Measurements from ENCODE around the gene RBP5. TPM values are rescaled to one million over a fixed set of nuclear protein-coding genes. Genes with fewer than 3 reads are reported as not detected.

The RBP5 gene, protein sequence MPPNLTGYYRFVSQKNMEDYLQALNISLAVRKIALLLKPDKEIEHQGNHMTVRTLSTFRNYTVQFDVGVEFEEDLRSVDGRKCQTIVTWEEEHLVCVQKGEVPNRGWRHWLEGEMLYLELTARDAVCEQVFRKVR
- total RNA-seq (ENCODE audit: low replicate concordance), result not detected in 2 replicates

DNA sequence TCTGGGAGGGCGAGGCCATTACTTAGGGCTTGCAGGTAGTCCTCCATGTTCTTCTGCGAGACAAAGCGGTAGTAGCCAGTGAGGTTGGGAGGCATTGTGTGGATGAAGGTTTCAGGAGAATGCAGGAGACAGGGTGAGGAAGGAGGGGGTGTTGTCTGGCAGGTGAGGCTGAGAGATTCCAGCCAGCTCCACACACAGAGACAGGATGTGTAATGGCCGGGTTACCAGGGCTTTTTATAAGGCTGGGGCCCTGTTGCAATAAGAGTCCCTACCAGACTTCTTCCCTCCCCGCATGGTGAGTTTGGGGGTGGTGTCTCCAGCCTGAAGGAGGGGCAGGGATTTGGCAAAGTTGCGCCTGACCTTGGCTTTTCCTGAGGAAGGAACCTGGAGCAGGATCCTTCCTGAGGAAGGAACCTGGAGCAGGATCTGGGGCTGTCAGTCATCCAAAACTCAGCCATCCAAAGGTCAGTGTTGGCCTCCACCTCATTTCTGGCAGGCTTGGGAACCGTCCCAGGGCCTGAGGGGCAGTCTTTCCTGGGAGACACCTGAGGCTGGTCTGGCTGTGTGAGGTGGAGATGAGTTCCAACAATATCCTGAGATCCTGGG, at the start of gene RBP5:
Gene RBP5, minus strand, starts transcription at position 209 of the 606 bp plus-strand sequence. Its CDS starts 114 bp downstream, at position 95.
- H3K4me3 ChIP-seq (ENCODE audit: low read depth, low read length), result peak within 1 kb of the TSS; percentile 78
- TF ChIP-seq, protein P1, sequence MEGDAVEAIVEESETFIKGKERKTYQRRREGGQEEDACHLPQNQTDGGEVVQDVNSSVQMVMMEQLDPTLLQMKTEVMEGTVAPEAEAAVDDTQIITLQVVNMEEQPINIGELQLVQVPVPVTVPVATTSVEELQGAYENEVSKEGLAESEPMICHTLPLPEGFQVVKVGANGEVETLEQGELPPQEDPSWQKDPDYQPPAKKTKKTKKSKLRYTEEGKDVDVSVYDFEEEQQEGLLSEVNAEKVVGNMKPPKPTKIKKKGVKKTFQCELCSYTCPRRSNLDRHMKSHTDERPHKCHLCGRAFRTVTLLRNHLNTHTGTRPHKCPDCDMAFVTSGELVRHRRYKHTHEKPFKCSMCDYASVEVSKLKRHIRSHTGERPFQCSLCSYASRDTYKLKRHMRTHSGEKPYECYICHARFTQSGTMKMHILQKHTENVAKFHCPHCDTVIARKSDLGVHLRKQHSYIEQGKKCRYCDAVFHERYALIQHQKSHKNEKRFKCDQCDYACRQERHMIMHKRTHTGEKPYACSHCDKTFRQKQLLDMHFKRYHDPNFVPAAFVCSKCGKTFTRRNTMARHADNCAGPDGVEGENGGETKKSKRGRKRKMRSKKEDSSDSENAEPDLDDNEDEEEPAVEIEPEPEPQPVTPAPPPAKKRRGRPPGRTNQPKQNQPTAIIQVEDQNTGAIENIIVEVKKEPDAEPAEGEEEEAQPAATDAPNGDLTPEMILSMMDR (IDR thresholded peaks at IDR 0.05; ENCODE audit: insufficient read depth, low read length), result no peak
- no peak for DNase-seq (ENCODE audit: low read depth)

DNA sequence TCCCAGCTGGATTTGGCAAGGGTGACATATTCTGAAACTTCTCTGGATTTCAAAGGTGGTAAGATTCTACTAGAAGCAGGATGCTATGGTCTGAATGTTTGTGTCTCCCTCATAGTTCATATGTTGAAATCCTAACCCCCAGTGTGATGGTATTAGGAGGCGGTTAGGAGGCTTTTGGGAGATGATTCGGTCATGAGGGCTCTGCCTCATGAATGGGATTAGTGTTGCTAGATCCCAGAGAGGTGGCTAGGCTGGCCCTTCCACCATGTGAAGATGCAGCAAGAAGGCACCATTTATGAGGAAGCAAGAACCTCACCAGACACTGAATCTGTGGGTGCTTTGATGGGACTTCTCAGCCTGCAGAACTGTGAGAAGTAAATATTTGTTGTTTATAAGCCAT, 49.8 kb upstream of the RBP5 start:
- H3K4me3 ChIP-seq (ENCODE audit: low read depth, low read length), result no peak overlapping the region
- TF ChIP-seq, protein P1 (IDR thresholded peaks at IDR 0.05; ENCODE audit: insufficient read depth, low read length), result no peak
- DNase-seq (ENCODE audit: low read depth), result no peak

DNA sequence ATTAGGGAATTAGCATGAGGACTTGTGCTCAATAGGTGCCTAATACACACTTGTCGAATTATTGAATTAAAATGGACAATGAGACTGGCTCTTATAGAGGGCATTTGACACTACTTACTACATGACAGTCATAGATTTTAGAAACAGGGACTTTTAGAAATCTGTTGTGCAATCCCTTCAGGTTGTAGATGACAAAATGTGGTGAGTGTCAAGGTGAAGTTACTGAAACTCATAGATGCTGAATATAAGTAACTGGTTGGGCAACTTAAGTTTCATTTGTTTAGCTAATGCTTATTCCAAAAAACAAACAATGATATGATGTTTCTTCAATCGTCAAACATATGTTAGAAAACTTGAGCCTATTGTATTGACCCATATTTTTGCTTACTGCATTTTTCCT, 47.9 kb upstream of the RBP5 start:
- no peak overlapping the region for H3K4me3 ChIP-seq (ENCODE audit: low read depth, low read length)
- TF ChIP-seq, protein P1 (IDR thresholded peaks at IDR 0.05; ENCODE audit: insufficient read depth, low read length), result no peak
- no peak for DNase-seq (ENCODE audit: low read depth)

DNA sequence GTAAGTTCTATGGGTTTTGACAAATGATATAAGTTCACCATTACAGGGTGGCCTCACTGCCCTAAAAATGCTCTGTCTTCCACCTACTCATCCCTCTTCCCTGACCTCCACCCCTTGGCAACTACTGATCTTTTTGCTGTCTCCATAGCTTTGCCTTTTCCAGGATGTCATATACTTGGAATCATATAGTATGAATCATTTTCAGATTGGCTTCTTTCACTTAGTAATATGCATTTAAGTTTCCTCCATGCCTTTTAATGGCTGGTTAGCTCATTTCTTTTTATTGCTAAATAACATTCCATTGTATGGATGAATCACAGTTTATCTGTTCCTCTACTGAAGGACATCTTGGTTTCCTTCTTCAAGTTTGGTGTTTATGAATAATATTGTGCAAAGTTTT, 46.8 kb upstream of the RBP5 start:
- H3K4me3 ChIP-seq (ENCODE audit: low read depth, low read length), result no peak overlapping the region
- TF ChIP-seq, protein P1 (IDR thresholded peaks at IDR 0.05; ENCODE audit: insufficient read depth, low read length), result no peak
- peak; percentile 45 for DNase-seq (ENCODE audit: low read depth)

DNA sequence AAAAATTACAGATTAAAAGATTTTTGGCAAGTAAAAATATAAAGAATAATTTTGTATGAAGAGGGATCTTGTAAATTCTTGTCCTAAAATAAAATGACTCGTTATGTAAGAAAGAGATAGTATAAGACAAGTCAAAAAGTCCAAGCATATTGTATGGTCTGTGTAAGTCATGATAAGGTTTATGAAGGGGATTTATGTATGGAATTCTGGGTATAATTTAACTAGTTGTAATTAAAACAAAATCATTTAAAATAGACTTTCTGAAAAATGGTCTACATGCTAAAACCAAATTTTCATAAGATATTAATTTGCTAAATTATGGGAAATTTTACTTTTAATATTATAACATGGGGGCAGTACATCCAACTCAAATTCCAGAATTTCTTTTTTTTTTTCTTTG, 43.2 kb upstream of the RBP5 start:
- no peak overlapping the region for H3K4me3 ChIP-seq (ENCODE audit: low read depth, low read length)
- TF ChIP-seq, protein P1 (IDR thresholded peaks at IDR 0.05; ENCODE audit: insufficient read depth, low read length), result no peak
- DNase-seq (ENCODE audit: low read depth), result no peak

DNA sequence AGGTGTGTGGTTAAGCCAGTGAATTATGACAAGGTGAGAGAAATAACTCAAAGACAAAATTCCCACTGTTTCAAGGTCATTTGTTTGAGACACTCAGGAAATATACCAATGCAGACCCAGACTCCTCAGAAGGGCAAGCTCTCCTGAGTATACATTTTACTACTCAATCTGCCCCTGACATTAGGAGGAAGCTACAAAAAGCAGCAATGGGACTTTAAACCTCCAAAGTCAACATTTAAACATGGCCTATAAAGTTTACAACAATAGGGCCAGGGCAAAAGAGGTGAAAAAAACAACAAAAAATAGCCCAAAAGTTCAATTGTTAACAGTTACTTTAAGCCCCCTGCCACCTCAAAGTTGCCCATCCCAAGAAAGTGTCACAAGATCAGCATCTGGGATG, 41.3 kb upstream of the RBP5 start:
- TF ChIP-seq, protein P1 (IDR thresholded peaks at IDR 0.05; ENCODE audit: insufficient read depth, low read length), result no peak
- DNase-seq (ENCODE audit: low read depth), result no peak
- no peak overlapping the region for H3K4me3 ChIP-seq (ENCODE audit: low read depth, low read length)
